IPS DF 19.7 (cell line): ENCODE results near the gene YPEL5.

Experiments
- DNase-seq: peaks from one replicate; pipeline ENCODE4 v3.0.0-alpha.2; 2013; ENCODE audit warnings: low read depth, low spot score

The YPEL5 gene

GRCh38 chr2:30165050-30165520 is 18.3 kb downstream of the YPEL5 start:
- DNase-seq, result peak; percentile 87

GRCh38 chr2:30165617-30166016 is 18.8 kb downstream of the YPEL5 start:
- no peak for DNase-seq

GRCh38 chr2:30172627-30173026 is 25.8 kb downstream of the YPEL5 start:
- DNase-seq, result no peak

GRCh38 chr2:30177440-30177839 is 30.6 kb downstream of the YPEL5 start:
- no peak for DNase-seq

- DNase-seq, result no peak
Observed at GRCh38 chr2:30177956-30178355, 31.1 kb downstream of the YPEL5 start.

GRCh38 chr2:30178618-30179434 is 32.0 kb downstream of the YPEL5 start:
- DNase-seq, result no peak

- DNase-seq, result no peak
Observed at GRCh38 chr2:30179536-30179935, 32.7 kb downstream of the YPEL5 start.

- no peak for DNase-seq
Observed at GRCh38 chr2:30180226-30180625, 33.4 kb downstream of the YPEL5 start.

- no peak for DNase-seq
Observed at GRCh38 chr2:30181176-30181575, 34.4 kb downstream of the YPEL5 start.

GRCh38 chr2:30184035-30184434 is 37.2 kb downstream of the YPEL5 start:
- DNase-seq, result no peak

GRCh38 chr2:30185178-30185577 is 38.4 kb downstream of the YPEL5 start:
- no peak for DNase-seq

GRCh38 chr2:30188292-30188691 is 41.5 kb downstream of the YPEL5 start:
- no peak for DNase-seq

GRCh38 chr2:30190637-30191036 is 43.8 kb downstream of the YPEL5 start:
- no peak for DNase-seq

GRCh38 chr2:30191107-30191506 is 44.3 kb downstream of the YPEL5 start:
- no peak for DNase-seq

GRCh38 chr2:30191819-30192271 is 45.0 kb downstream of the YPEL5 start:
- DNase-seq, result no peak

- no peak for DNase-seq
Observed at GRCh38 chr2:30192314-30192713, 45.5 kb downstream of the YPEL5 start.

GRCh38 chr2:30193104-30193681 is 46.4 kb downstream of the YPEL5 start:
- DNase-seq, result no peak

GRCh38 chr2:30194421-30194820 is 47.6 kb downstream of the YPEL5 start:
- no peak for DNase-seq

- no peak for DNase-seq
Observed at GRCh38 chr2:30195016-30195415, 48.2 kb downstream of the YPEL5 start.

GRCh38 chr2:30197570-30198192 is 50.9 kb downstream of the YPEL5 start:
- DNase-seq, result no peak

- DNase-seq, result no peak
Observed at GRCh38 chr2:30201990-30202389, 55.2 kb downstream of the YPEL5 start.

GRCh38 chr2:30203156-30203555 is 56.3 kb downstream of the YPEL5 start:
- DNase-seq, result no peak

- no peak for DNase-seq
Observed at GRCh38 chr2:30204281-30204680, 57.5 kb downstream of the YPEL5 start.
